ENCODE measurements around the gene TSSC4.

DNA sequence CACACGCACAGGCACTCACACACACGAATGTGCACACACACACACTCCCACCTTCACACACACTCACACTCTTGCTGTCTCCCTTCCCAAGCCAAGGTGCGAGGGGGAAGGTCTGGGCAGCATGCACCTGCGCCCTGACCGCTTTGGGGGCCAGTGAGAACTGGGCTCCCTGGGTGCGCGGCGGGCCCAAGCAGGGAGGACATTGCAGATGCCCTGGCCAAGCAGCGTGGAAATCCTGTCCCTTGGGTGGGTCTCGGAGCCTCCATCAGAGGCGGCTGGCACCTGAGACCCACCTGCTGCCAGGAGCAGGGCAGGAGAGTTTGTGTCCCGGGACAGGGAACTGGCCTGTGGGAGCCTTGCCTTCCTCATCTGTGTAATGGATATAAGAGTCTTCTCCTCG is 20.2 kb upstream of the TSSC4 start:
- no peak for TF ChIP-seq TAF1 (IDR thresholded peaks at IDR 0.05; ENCODE audit: control insufficient read depth, extremely low read depth, insufficient read depth, low read length, severe bottlenecking)
- TF ChIP-seq, protein P1, sequence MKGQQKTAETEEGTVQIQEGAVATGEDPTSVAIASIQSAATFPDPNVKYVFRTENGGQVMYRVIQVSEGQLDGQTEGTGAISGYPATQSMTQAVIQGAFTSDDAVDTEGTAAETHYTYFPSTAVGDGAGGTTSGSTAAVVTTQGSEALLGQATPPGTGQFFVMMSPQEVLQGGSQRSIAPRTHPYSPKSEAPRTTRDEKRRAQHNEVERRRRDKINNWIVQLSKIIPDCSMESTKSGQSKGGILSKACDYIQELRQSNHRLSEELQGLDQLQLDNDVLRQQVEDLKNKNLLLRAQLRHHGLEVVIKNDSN (CRISPR knock-in tag; IDR thresholded peaks at IDR 0.05), result no peak
- no peak for TF ChIP-seq ZSCAN29 (IDR thresholded peaks at IDR 0.05)
- TF ChIP-seq MAFK (IDR thresholded peaks at IDR 0.05; ENCODE audit: low read length), result no peak
- TF ChIP-seq CHD2 (IDR thresholded peaks at IDR 0.05; ENCODE audit: low read depth, low read length), result no peak

Data from K562 (cell line).